ENCODE data around the gene AGBL1. TPM values are rescaled to one million over a fixed set of nuclear protein-coding genes. Genes with fewer than 3 reads are reported as not detected.

AGBL1 gene
- total and polyA plus RNA-seq, 4 donors, result not detected

GRCh38 chr15:86849136-86849535 lies 769.5 kb downstream of the AGBL1 start:
- TF ChIP-seq EGR1 (IDR thresholded peaks at IDR 0.05; ENCODE audit: low read depth in 2 of 2) (no peak), CTCF (IDR thresholded peaks at IDR 0.05; ENCODE audit: low read depth, low read length, missing input control) (no peak), MAX (IDR thresholded peaks at IDR 0.05) (no peak), ATF3 (IDR thresholded peaks at IDR 0.05) (no peak), RXRA (IDR thresholded peaks at IDR 0.05) (no peak), TAF1 (conservative IDR thresholded peaks at IDR 0.05) (no peak), REST (IDR thresholded peaks at IDR 0.05) (no peak), YY1 (IDR thresholded peaks at IDR 0.05) (no peak), RAD21 (IDR thresholded peaks at IDR 0.05) (no peak), FOXA1 (IDR thresholded peaks at IDR 0.05) (no peak), NR2F2 (IDR thresholded peaks at IDR 0.05) (no peak), HNF4G (IDR thresholded peaks at IDR 0.05) (no peak), HNF4A (conservative IDR thresholded peaks at IDR 0.05) (no peak), SP1 (IDR thresholded peaks at IDR 0.05) (no peak), FOXA2 (IDR thresholded peaks at IDR 0.05) (no peak)
- Histone ChIP-seq H3K9me3 (ENCODE audit: control insufficient read depth in 4 of 4, low read length in 3 of 4) (no peaks in the 10 kb centered on the region), H3K4me1 (ENCODE audit: control insufficient read depth in 4 of 4, insufficient read depth in 4 of 4, low read length in 3 of 4) (no peaks in the 10 kb centered on the region), H3K27ac (ENCODE audit: low read depth in 1 of 2, low read length in 2 of 2) (no peak overlapping the region), H3K9ac (ENCODE audit: low read depth in 1 of 2, low read length in 2 of 2) (no peak overlapping the region), H3K36me3 (ENCODE audit: control insufficient read depth in 4 of 4, insufficient read depth in 3 of 4, low read depth in 1 of 4, low read length in 3 of 4) (no peaks in the 10 kb centered on the region), H3K4me3 (ENCODE audit: low read depth in 1 of 3, low read length in 3 of 3) (no peak overlapping the region), H3K27me3 (ENCODE audit: control insufficient read depth in 4 of 4, insufficient read depth in 4 of 4, low read length in 3 of 4) (no peaks in the 10 kb centered on the region)
- WGBS, result 79% methylated on average over 5 of the region's 5 CpGs
- DNase-seq (ENCODE audit: low spot score), result no peak

- H3K27ac ChIP-seq (ENCODE audit: low read depth in 1 of 2, low read length in 2 of 2), result no peak overlapping the region
- no peaks in the 10 kb centered on the region for H3K9me3 ChIP-seq (ENCODE audit: control insufficient read depth in 4 of 4, low read length in 3 of 4)
- H3K27me3 ChIP-seq (ENCODE audit: control insufficient read depth in 4 of 4, insufficient read depth in 4 of 4, low read length in 3 of 4), result no peaks in the 10 kb centered on the region
- no peaks in the 10 kb centered on the region for H3K36me3 ChIP-seq (ENCODE audit: control insufficient read depth in 4 of 4, insufficient read depth in 3 of 4, low read depth in 1 of 4, low read length in 3 of 4)
- no peak overlapping the region for H3K9ac ChIP-seq (ENCODE audit: low read depth in 1 of 2, low read length in 2 of 2)
- H3K4me3 ChIP-seq (ENCODE audit: low read depth in 1 of 3, low read length in 3 of 3), result no peak overlapping the region
- TF ChIP-seq REST (IDR thresholded peaks at IDR 0.05) (no peak), SP1 (IDR thresholded peaks at IDR 0.05) (no peak), NR2F2 (IDR thresholded peaks at IDR 0.05) (no peak), MAX (IDR thresholded peaks at IDR 0.05) (no peak), HNF4G (IDR thresholded peaks at IDR 0.05) (no peak), ZBTB33 (IDR thresholded peaks at IDR 0.05) (no peak), HNF4A (conservative IDR thresholded peaks at IDR 0.05) (no peak), ATF3 (IDR thresholded peaks at IDR 0.05) (no peak), RXRA (IDR thresholded peaks at IDR 0.05) (no peak), JUND (IDR thresholded peaks at IDR 0.05) (no peak), RAD21 (IDR thresholded peaks at IDR 0.05) (no peak)
- 78% methylated on average over 6 of the region's 6 CpGs for WGBS
- DNase-seq (ENCODE audit: low spot score), result no peak
- H3K4me1 ChIP-seq (ENCODE audit: control insufficient read depth in 4 of 4, insufficient read depth in 4 of 4, low read length in 3 of 4), result no peaks in the 10 kb centered on the region
These were observed 770.1 kb downstream of the AGBL1 start for GRCh38 chr15:86849558-86850285.
